WTC11 (cell line): ENCODE data around the gene SRRM3.

Experiments used
- AFF4 ChIP-seq: sonication (generic); formaldehyde crosslinking; IDR thresholded peaks from 2 replicates; pipeline ENCODE4 v1.8.1; 2023; ENCODE audit warnings: mild to moderate bottlenecking, missing genetic modification reagents, borderline replicate concordance
- CREB1 ChIP-seq: sonication (generic); formaldehyde crosslinking; IDR thresholded peaks from 2 replicates; pipeline ENCODE4 v1.8.0; 2023; ENCODE audit warnings: mild to moderate bottlenecking, missing genetic modification reagents
- ELF4 ChIP-seq: sonication (generic); formaldehyde crosslinking; IDR thresholded peaks from 2 replicates; pipeline ENCODE4 v1.8.1; 2022; ENCODE audit warnings: low read depth, mild to moderate bottlenecking, moderate library complexity, missing genetic modification reagents
- GRHL2 ChIP-seq: fragments of 250-450 bp; sonication (Bioruptor Pico); IDR thresholded peaks from 2 replicates; pipeline ENCODE4 v1.8.0; 2022; ENCODE audit warnings: mild to moderate bottlenecking, moderate library complexity; ENCODE audit not compliant: insufficient replicate concordance, severe bottlenecking
- IRF2 ChIP-seq: sonication (generic); formaldehyde crosslinking; IDR thresholded peaks from 2 replicates; pipeline ENCODE4 v1.8.0; 2022; ENCODE audit warnings: low read depth, missing genetic modification reagents, borderline replicate concordance
- JUN ChIP-seq: sonication (generic); formaldehyde crosslinking; IDR thresholded peaks from 2 replicates; pipeline ENCODE4 v1.8.0; 2023; ENCODE audit warnings: mild to moderate bottlenecking, missing genetic modification reagents
- KAT7 ChIP-seq: sonication (generic); formaldehyde crosslinking; IDR thresholded peaks from 2 replicates; pipeline ENCODE4 v1.8.1; 2023; ENCODE audit warnings: missing genetic modification reagents, mild to moderate bottlenecking, borderline replicate concordance
- MLX ChIP-seq: sonication (generic); formaldehyde crosslinking; IDR thresholded peaks from 2 replicates; pipeline ENCODE4 v1.8.1; 2023; ENCODE audit warnings: mild to moderate bottlenecking, missing genetic modification reagents, moderate library complexity
- NFYB ChIP-seq: sonication (generic); formaldehyde crosslinking; conservative IDR thresholded peaks from 2 replicates; pipeline ENCODE4 v1.8.0; 2022; ENCODE audit warnings: low read depth, missing genetic modification reagents
- ZNF263 ChIP-seq: sonication (generic); formaldehyde crosslinking; IDR thresholded peaks from 2 replicates; pipeline ENCODE4 v1.8.1; 2022; ENCODE audit warnings: low read depth, mild to moderate bottlenecking, moderate library complexity, missing genetic modification reagents
- ZNF512 ChIP-seq: sonication (generic); formaldehyde crosslinking; IDR thresholded peaks from 2 replicates; pipeline ENCODE4 v1.8.1; 2022; ENCODE audit warnings: missing genetic modification reagents, borderline replicate concordance
- TF ChIP-seq, protein P1 (sequence below): fragments of 200-600 bp; IDR thresholded peaks from 2 replicates; pipeline ENCODE4 v1.8.0; 2022; ENCODE audit warnings: antibody characterized with exemption
- TF ChIP-seq, protein P2 (sequence below): sonication (generic); formaldehyde crosslinking; IDR thresholded peaks from 2 replicates; pipeline ENCODE4 v1.8.1; 2023; ENCODE audit warnings: mild to moderate bottlenecking, missing genetic modification reagents, moderate library complexity

DNA sequence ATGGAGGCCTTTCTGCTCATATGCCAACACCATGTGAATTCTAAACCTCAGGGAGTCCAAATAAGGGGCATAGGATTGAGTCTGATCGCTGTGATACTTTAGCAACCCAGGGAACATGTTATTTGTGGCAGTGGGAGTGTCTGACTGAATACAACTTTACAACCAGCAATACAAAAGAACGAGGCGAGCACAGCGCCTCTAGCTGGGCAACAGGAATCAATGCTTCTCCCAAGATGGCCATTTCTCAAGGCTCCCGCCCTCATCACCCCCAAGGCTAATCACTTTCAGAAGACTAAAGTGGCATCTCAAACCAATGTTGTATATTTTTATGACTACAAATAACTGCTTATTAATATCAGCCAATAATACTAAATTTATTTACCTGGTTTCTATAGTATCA is 129.0 kb downstream of the SRRM3 start:
- TF ChIP-seq, protein P1, sequence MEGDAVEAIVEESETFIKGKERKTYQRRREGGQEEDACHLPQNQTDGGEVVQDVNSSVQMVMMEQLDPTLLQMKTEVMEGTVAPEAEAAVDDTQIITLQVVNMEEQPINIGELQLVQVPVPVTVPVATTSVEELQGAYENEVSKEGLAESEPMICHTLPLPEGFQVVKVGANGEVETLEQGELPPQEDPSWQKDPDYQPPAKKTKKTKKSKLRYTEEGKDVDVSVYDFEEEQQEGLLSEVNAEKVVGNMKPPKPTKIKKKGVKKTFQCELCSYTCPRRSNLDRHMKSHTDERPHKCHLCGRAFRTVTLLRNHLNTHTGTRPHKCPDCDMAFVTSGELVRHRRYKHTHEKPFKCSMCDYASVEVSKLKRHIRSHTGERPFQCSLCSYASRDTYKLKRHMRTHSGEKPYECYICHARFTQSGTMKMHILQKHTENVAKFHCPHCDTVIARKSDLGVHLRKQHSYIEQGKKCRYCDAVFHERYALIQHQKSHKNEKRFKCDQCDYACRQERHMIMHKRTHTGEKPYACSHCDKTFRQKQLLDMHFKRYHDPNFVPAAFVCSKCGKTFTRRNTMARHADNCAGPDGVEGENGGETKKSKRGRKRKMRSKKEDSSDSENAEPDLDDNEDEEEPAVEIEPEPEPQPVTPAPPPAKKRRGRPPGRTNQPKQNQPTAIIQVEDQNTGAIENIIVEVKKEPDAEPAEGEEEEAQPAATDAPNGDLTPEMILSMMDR: no peak
- TF ChIP-seq, protein P2, sequence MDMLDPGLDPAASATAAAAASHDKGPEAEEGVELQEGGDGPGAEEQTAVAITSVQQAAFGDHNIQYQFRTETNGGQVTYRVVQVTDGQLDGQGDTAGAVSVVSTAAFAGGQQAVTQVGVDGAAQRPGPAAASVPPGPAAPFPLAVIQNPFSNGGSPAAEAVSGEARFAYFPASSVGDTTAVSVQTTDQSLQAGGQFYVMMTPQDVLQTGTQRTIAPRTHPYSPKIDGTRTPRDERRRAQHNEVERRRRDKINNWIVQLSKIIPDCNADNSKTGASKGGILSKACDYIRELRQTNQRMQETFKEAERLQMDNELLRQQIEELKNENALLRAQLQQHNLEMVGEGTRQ (CRISPR knock-in tag): no peak
- no peak for TF ChIP-seq ZNF263
- TF ChIP-seq NFYB (CRISPR knock-in tag): no peak
- no peak for TF ChIP-seq IRF2 (CRISPR knock-in tag)
- no peak for TF ChIP-seq AFF4 (CRISPR knock-in tag)
- no peak for TF ChIP-seq JUN (CRISPR knock-in tag)
- TF ChIP-seq GRHL2 (CRISPR knock-in tag): no peak
- TF ChIP-seq ZNF512 (CRISPR knock-in tag): no peak
- no peak for TF ChIP-seq CREB1 (CRISPR knock-in tag)
- no peak for TF ChIP-seq MLX (CRISPR knock-in tag)
- no peak for TF ChIP-seq ELF4 (CRISPR knock-in tag)
- no peak for TF ChIP-seq KAT7
